Mesenchymal stem cell (in vitro differentiated cells and primary cell): Measurements from ENCODE around the gene RAF1.

Source experiments
- DNase-seq: peaks from one replicate; pipeline ENCODE4 v3.0.0-alpha.2; 2013
- H2AFZ ChIP-seq: one replicate; pipeline ENCODE4 v1.6.1; 2013; ENCODE audit warnings: low read depth, mild to moderate bottlenecking, control low read depth, inconsistent platforms, low read length, moderate library complexity
- H2AK5ac ChIP-seq: 2 replicates; pipeline ENCODE4 v1.6.1; 2013; ENCODE audit warnings: low read length, moderate library complexity, mild to moderate bottlenecking, inconsistent platforms; ENCODE audit not compliant: severe bottlenecking
- H2BK120ac ChIP-seq: one replicate; pipeline ENCODE4 v1.6.1; 2013; ENCODE audit warnings: low read depth, mild to moderate bottlenecking, inconsistent platforms, low read length, moderate library complexity
- H2BK12ac ChIP-seq, 2 experiments: one replicate each; pipeline ENCODE4 v1.6.1; 2013; ENCODE audit warnings: inconsistent platforms in 2 of 2, low read length in 2 of 2, mild to moderate bottlenecking in 2 of 2, moderate library complexity in 2 of 2, control low read depth in 1 of 2
- H2BK15ac ChIP-seq: one replicate; pipeline ENCODE4 v1.6.1; 2013; ENCODE audit warnings: mild to moderate bottlenecking, low read depth, inconsistent platforms; ENCODE audit not compliant: poor library complexity, severe bottlenecking
- H2BK5ac ChIP-seq: 2 replicates; pipeline ENCODE4 v1.6.1; 2013; ENCODE audit warnings: low read depth, mild to moderate bottlenecking, low read length, control low read depth, inconsistent platforms; ENCODE audit not compliant: poor library complexity, severe bottlenecking
- H3K14ac ChIP-seq, 2 experiments: one replicate each; pipeline ENCODE4 v1.6.1; 2013; ENCODE audit warnings: inconsistent platforms in 2 of 2, low read length in 2 of 2, control low read depth in 1 of 2, mild to moderate bottlenecking in 1 of 2, moderate library complexity in 1 of 2
- H3K18ac ChIP-seq, 2 experiments: one replicate each; pipeline ENCODE4 v1.6.1; 2013; ENCODE audit warnings: inconsistent platforms in 2 of 2, low read length in 2 of 2, control low read depth in 1 of 2, low read depth in 1 of 2, mild to moderate bottlenecking in 1 of 2
- H3K23ac ChIP-seq, 2 experiments: one replicate each; pipeline ENCODE4 v1.6.1; 2013; ENCODE audit warnings: inconsistent platforms in 2 of 2, low read length in 2 of 2, mild to moderate bottlenecking in 2 of 2, moderate library complexity in 2 of 2, control low read depth in 1 of 2
- H3K27ac ChIP-seq: 2 replicates; pipeline ENCODE4 v1.5.1; 2013; ENCODE audit warnings: mild to moderate bottlenecking, moderate library complexity, low read length, control low read depth, inconsistent platforms; ENCODE audit not compliant: poor library complexity, severe bottlenecking
- H3K27me3 ChIP-seq, 2 experiments: 2 replicates each; pipeline versions ENCODE4 v1.6.1 to v1.7.0; 2013; ENCODE audit warnings: low read length in 2 of 2, mild to moderate bottlenecking in 2 of 2, moderate library complexity in 2 of 2, control low read depth in 1 of 2, inconsistent platforms in 1 of 2; ENCODE audit not compliant: control insufficient read depth in 1 of 2, insufficient read depth in 1 of 2
- H3K36me3 ChIP-seq, 2 experiments: 2 replicates each; pipeline versions ENCODE4 v1.6.1 to v1.7.0; 2013; ENCODE audit warnings: low read length in 2 of 2, control low read depth in 1 of 2, inconsistent platforms in 1 of 2, low read depth in 1 of 2, mild to moderate bottlenecking in 1 of 2; ENCODE audit not compliant: insufficient read depth in 2 of 2, control insufficient read depth in 1 of 2
- H3K4ac ChIP-seq, 2 experiments: one replicate each; pipeline ENCODE4 v1.6.1; 2013; ENCODE audit warnings: inconsistent platforms in 2 of 2, low read length in 2 of 2, mild to moderate bottlenecking in 2 of 2, moderate library complexity in 2 of 2, control low read depth in 1 of 2, low read depth in 1 of 2
- H3K4me1 ChIP-seq: 2 replicates; pipeline ENCODE4 v1.6.1; 2013; ENCODE audit warnings: low read depth, low read length, control low read depth; ENCODE audit not compliant: control insufficient read depth, insufficient read depth
- H3K4me2 ChIP-seq: 2 replicates; pipeline ENCODE4 v1.6.1; 2013; ENCODE audit warnings: low read length, mild to moderate bottlenecking, inconsistent platforms; ENCODE audit not compliant: poor library complexity, severe bottlenecking
- H3K4me3 ChIP-seq, 2 experiments: 2 replicates each; pipeline versions ENCODE4 v1.5.1 to v1.7.0; 2013; ENCODE audit warnings: low read length in 2 of 2, mild to moderate bottlenecking in 2 of 2, control low read depth in 1 of 2, low read depth in 1 of 2; ENCODE audit not compliant: insufficient read depth in 1 of 2
- H3K79me1 ChIP-seq: replicated peaks from 2 replicates; pipeline ENCODE4 v1.6.1; 2013; ENCODE audit warnings: mild to moderate bottlenecking, control low read depth, low read length, inconsistent platforms; ENCODE audit not compliant: poor library complexity, severe bottlenecking
- H3K9ac ChIP-seq: 2 replicates; pipeline ENCODE4 v1.7.0; 2013; ENCODE audit warnings: mild to moderate bottlenecking, low read length, moderate library complexity
- H3K9me3 ChIP-seq: 2 replicates; pipeline ENCODE4 v1.7.0; 2013; ENCODE audit warnings: mild to moderate bottlenecking, low read length; ENCODE audit not compliant: control insufficient read depth
- H4K8ac ChIP-seq: one replicate; pipeline ENCODE4 v1.6.1; 2013; ENCODE audit warnings: inconsistent platforms, mild to moderate bottlenecking, low read length, moderate library complexity
- H4K91ac ChIP-seq: one replicate; pipeline ENCODE4 v1.6.1; 2013; ENCODE audit warnings: mild to moderate bottlenecking, low read length, inconsistent platforms
- WGBS: methylation state at CpG from one replicate; pipeline ENCODE4 v1.1.7; 2013; ENCODE audit warnings: mixed read lengths; 5-methylcytosine and 5-hydroxymethylcytosine counted together

RAF1 gene

DNA sequence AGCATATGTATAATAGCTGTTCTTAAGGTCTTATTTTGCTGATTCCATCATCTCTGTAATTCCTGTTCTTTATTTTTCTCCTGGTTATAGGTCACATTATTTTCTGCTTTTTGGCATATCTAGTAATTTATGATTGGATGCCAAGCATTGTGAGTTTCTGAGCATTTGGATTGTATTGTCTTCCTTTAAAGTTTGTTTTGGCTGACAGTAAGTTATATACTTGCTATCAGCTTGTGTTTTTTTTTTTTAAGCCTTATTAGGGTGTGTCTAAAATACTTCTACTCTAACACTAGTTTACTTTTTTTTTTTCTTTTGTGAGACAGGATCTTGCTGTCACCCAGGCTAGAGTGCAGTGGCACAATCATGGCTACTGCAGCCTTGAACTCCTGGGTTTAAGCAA is 96.9 kb downstream of the RAF1 start:
- Histone ChIP-seq H3K9me3 (no peaks in the 10 kb centered on the region), H3K18ac (no peak overlapping the region), H4K8ac (no peak overlapping the region), H3K79me1 (peaks cover 22% of the 10 kb centered on the region), H3K27me3 (no peaks in the 10 kb centered on the region), H2BK12ac (no peak overlapping the region), H3K14ac (no peak overlapping the region), H3K4ac (no peak overlapping the region), H3K23ac (no peak overlapping the region), H2AFZ (no peak overlapping the region), H3K4me3 (no peak overlapping the region), H2BK15ac (no peak overlapping the region), H3K4me1 (peaks cover 6% of the 10 kb centered on the region), H3K36me3 (peaks cover 19 to 32% of the 10 kb centered on the region in 2 experiments), H2BK120ac (no peak overlapping the region), H3K27ac (no peak overlapping the region), H3K9ac (no peak overlapping the region), H4K91ac (no peak overlapping the region), H2AK5ac (no peak overlapping the region), H2BK5ac (no peak overlapping the region), H3K4me2 (no peak overlapping the region)
- DNase-seq = no peak

DNA sequence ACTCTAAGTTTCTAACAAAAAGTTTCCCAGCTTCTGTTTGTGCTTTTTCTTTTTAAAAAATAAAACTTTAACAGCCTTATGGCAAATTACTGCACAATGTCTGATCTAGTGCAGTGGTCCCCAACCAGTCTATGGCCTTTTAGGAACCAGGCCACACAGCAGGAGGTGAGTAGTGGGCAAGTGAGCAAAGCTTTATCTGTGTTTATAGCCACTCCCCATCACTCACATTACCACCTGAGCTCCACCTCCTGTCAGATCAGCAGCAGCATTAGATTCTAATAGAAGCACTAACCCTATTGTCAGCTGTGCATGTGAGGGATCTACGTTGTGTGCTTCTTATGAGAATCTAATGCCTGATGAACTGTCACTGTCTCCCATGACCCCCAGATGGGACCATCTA is 101.5 kb downstream of the RAF1 start:
- Histone ChIP-seq H2AFZ (no peak overlapping the region), H2BK12ac (no peak overlapping the region), H4K8ac (no peak overlapping the region), H2BK5ac (no peak overlapping the region), H3K4me3 (no peak overlapping the region), H3K27ac (no peak overlapping the region), H2AK5ac (no peak overlapping the region), H3K79me1 (no peaks in the 10 kb centered on the region), H3K9me3 (no peaks in the 10 kb centered on the region), H3K18ac (no peak overlapping the region), H4K91ac (no peak overlapping the region), H3K27me3 (no peaks in the 10 kb centered on the region), H3K4me1 (peaks cover 7% of the 10 kb centered on the region), H3K4ac (no peak overlapping the region), H2BK120ac (no peak overlapping the region), H3K9ac (no peak overlapping the region), H3K14ac (no peak overlapping the region), H2BK15ac (no peak overlapping the region), H3K4me2 (no peak overlapping the region), H3K23ac (no peak overlapping the region), H3K36me3 (no peaks in the 10 kb centered on the region)
- DNase-seq = no peak
- 86% methylated on average over 1 of the region's 1 CpG for WGBS

DNA sequence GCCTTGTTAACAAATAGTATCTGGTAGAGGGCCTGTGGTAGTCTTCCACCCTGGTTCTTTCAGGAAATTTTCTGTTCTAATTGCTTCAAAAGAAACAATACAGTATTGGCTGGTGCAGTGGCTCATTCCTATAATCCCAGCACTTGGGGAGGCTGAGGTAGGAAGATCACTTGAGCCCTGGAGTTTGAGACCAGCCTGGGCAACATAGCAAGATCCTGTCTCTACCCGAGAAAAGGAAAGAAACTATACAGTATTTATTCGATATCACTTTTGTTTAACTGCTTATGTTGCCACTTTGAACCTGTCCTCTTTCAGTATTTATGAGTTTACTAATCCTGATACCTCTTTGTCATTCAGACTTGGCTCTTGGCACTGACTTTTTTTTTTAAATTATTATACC is 102.5 kb downstream of the RAF1 start:
- no peak for DNase-seq
- Histone ChIP-seq H3K4ac (no peak overlapping the region), H3K9ac (no peak overlapping the region), H3K4me2 (no peak overlapping the region), H3K9me3 (no peaks in the 10 kb centered on the region), H3K14ac (no peak overlapping the region), H2BK15ac (no peak overlapping the region), H3K27ac (no peak overlapping the region), H4K91ac (no peak overlapping the region), H3K4me1 (peaks cover 9% of the 10 kb centered on the region), H3K4me3 (no peak overlapping the region), H3K23ac (no peak overlapping the region), H3K36me3 (no peaks in the 10 kb centered on the region), H2BK12ac (no peak overlapping the region), H4K8ac (no peak overlapping the region), H3K27me3 (no peaks in the 10 kb centered on the region), H2BK120ac (no peak overlapping the region), H2BK5ac (no peak overlapping the region), H2AFZ (no peak overlapping the region), H3K79me1 (no peaks in the 10 kb centered on the region), H2AK5ac (no peak overlapping the region), H3K18ac (no peak overlapping the region)
- WGBS = 100% methylated on average over 2 of the region's 2 CpGs

DNA sequence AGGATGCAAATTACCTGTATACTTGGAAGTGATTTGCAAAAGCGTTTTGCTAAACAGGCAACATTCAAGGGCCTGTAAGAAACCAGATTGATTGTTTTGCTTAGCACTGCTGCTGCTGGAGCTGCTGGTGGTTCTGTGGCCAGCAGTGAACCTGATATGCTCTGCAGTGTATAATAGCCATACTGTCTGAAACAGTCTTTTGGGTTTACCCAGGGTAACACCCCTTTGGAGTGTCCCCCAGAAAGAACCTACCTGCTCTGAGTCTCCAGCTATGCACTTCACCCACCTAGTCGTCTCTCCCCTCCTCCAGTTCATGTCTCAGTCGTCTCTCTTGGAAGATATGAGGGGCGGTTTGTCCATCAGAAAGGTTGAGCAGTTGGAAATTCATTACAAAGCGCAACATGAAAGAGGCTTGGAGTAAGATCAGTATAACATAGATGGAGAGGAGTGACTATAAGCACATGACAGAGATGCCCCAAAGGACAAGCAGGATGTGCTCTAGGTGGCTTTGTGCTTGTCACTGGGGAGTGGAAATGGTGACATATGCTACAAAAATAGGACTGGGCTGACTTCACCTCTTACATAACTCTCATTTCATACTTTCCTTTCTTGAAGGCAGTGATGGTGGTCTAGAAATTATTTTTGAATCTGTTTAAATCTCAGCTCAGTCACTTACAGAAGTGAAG is 103.3 kb downstream of the RAF1 start:
- no peak overlapping the region for H3K4me2 ChIP-seq
- H3K27me3 ChIP-seq = no peaks in the 10 kb centered on the region
- peak overlapping the region; percentile 69 for H2AK5ac ChIP-seq
- H2AFZ ChIP-seq = no peak overlapping the region
- H3K18ac ChIP-seq = no peak overlapping the region
- H4K8ac ChIP-seq = no peak overlapping the region
- H3K79me1 ChIP-seq = no peaks in the 10 kb centered on the region
- H3K4me3 ChIP-seq = no peak overlapping the region
- H2BK12ac ChIP-seq = no peak overlapping the region
- no peak overlapping the region for H3K9ac ChIP-seq
- no peak overlapping the region for H4K91ac ChIP-seq
- H2BK5ac ChIP-seq = no peak overlapping the region
- peaks cover 10% of the 10 kb centered on the region for H3K4me1 ChIP-seq
- H2BK120ac ChIP-seq = no peak overlapping the region
- H3K36me3 ChIP-seq = no peaks in the 10 kb centered on the region
- H3K23ac ChIP-seq = no peak overlapping the region
- H3K4ac ChIP-seq = no peak overlapping the region
- H2BK15ac ChIP-seq = no peak overlapping the region
- no peak overlapping the region for H3K14ac ChIP-seq
- H3K9me3 ChIP-seq = no peaks in the 10 kb centered on the region
- H3K27ac ChIP-seq = no peak overlapping the region
- no peak for DNase-seq
- WGBS = 98% methylated on average over 5 of the region's 5 CpGs
